Measurements from ENCODE around the gene ZNF555.
A peak's percentile ranks its signal among the peaks of the same experiment; 100 is the strongest.
"Not testable (repeated sequence)": the region's sequence is repeated elsewhere in the genome, so short reads cannot be mapped to it uniquely, and the experiment has no call there.

Gene ZNF555

DNA sequence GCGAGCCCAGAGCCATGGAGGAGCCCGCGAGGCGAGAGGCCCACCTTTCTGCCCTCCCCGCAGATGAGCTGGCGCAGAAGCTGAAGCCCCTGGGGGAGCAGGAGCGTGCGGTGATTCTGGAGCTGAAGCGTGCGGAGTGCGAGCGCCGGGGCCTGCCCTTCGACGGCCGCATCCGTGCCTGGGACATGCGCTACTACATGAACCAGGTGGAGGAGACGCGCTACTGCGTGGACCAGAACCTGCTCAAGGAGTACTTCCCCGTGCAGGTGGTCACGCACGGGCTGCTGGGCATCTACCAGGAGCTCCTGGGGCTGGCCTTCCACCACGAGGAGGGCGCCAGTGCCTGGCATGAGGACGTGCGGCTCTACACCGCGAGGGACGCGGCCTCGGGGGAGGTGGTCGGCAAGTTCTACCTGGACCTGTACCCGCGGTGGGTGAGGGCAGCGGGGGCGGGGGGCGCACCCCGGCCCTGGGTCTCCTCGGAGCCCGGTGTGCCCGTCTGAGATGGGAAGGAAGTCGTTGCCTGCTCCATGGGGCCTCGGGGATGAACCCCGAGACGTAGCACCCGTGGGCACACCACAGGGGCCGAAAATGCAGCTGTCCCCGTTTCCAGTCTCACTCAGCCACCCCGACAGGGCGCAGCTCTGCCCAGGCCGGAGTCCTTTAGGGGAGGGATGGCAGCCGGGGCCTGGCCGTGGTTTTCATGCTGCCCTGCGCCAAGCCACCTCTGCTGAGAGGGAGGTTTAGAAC is 33.7 kb upstream of the ZNF555 start:
- no peak for DNase-seq

GRCh38 chr19:2808129-2808941 is 32.9 kb upstream of the ZNF555 start:
- DNase-seq: no peak

GRCh38 chr19:2809387-2810140 is 31.7 kb upstream of the ZNF555 start:
- DNase-seq: no peak

DNA sequence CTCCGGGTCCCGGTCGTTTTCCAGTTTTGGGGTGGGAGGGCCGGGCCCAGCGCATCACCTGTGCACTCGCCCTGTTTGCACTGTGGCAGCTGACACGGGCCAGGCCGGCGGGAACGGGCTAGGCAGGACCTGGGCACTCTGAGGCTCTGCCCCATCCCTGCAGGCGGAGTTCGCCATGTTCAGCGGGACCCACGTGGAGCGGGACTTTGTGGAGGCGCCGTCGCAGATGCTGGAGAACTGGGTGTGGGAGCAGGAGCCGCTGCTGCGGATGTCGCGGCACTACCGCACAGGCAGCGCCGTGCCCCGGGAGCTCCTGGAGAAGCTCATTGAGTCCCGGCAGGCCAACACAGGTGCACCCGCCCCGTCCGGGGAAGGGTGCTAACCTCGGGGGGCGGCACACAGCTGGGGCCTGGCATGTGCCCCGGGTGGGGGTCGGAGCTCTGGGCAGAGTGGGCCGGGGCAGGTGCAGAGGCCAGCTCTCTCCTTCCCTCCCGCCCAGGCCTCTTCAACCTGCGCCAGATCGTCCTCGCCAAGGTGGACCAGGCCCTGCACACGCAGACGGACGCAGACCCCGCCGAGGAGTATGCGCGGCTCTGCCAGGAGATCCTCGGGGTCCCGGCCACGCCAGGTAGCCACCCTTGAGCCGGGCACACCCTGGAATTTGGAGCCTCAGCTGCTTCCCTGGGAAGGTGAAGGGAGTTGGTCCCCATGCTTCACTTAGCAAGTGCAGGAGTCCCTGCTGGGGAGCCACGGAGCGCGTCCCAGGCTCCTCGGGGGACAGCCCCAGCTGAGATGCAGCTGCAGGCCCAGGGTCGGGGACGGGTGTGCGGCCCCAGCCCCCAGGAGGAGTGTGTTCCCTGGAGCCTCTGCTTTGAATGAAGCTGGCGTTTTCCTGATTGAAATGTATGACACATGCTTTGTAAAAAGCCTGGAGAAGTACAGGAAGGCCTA is 30.9 kb upstream of the ZNF555 start:
- DNase-seq: no peak

DNA sequence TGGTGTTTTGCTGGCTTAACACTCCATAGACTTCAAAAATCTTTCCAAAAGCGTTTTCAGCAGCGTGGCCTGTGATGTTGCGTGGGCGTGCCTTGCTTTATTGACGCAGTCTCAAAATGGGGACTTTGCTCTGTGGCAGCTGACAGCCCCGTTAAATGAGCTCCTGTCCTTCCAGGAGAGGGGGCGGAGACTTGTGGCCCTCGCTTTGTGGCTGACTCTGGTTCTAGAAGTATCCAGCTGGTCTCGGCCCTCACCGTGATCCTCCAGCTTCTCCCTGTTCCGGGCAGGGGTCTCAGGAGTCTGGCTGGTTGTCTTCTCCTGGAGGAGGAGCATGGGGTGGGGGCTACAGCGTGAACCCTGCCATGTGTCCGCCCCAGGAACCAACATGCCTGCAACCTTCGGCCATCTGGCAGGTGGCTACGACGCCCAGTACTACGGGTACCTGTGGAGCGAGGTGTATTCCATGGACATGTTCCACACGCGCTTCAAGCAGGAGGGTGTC is 30.0 kb upstream of the ZNF555 start:
- no peak for DNase-seq

DNA sequence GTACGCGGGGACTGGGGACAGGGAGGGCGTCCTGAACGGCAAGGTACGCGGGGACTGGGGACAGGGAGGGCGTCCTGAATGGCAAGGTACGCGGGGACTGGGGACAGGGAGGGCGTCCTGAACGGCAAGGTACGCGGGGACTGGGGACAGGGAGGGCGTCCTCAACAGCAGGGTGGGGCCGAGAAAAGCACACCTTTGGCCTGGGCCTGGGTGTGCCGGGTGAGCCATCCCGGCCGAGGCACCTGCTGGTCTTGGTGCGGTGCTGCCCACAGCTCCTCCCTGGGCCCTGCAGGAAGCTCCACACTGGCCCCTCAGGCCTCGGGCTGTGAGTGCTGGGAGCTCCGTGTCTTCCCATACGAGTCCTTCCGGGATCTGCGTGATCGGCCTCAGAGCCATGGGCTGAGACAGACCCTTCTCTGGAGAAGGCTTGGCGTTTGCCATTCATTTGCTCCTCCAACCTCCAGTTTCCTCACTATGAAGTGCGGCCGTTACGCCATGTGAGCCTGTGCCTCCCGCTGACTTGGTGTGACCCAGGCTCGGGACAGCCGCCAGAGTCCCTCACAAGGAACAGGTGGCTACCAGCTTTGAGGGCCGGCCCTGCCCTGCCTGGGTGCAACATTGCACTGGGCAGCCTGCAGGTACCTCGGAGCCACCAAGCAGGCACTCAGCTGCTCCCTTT is 29.4 kb upstream of the ZNF555 start:
- no peak for DNase-seq

- no peak for DNase-seq
Observed at GRCh38 chr19:2812414-2813234, 28.7 kb upstream of the ZNF555 start.

DNA sequence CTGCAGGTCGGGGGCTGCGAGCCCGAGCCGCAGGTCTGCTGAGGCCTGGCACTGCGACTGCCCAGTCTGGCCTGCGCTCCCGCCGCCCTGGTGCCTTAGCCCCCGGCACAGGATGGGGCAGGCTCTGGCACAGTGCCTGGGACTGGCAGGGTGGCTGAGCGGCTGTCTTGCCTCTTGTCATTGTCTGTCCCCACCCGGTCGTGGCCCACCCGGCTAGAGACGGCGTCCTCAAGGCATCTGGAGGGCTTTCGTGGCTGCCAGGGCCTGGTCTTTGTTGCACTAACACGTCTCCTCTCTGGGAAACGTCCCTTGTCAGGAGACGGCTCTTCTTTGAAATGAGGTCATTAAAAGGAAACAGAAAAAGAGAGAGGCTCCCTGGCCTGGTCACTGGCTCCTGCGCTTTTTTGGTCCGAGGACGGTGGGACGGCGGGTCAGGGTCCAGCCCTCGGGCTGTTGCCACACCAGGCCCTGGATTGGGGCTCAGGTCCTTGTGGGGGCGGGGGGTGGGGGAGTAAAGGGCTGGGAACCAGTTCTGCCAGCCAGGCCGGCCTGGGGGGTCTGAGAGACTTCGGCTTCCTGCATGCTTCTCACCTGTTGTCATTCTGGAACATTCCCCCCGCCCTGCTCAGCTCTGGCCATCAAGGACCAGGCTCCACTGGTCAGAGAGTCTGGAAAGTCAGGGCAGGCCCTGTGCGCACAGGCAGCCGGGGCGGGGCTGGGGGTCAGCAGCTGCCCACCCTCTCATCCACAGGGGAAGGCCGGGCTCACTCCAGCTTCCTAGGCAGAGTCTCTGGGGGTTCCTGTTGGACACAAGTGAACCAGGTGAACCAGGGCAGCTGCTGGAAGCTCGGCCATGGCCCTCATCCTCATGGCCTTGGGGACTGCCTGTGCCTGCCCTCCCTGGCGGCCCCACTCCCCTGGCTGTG is 27.8 kb upstream of the ZNF555 start:
- DNase-seq: no peak

- no peak for DNase-seq
Observed at GRCh38 chr19:2814426-2814825, 26.8 kb upstream of the ZNF555 start.

GRCh38 chr19:2815191-2815614 is 26.1 kb upstream of the ZNF555 start:
- DNase-seq: no peak

DNA sequence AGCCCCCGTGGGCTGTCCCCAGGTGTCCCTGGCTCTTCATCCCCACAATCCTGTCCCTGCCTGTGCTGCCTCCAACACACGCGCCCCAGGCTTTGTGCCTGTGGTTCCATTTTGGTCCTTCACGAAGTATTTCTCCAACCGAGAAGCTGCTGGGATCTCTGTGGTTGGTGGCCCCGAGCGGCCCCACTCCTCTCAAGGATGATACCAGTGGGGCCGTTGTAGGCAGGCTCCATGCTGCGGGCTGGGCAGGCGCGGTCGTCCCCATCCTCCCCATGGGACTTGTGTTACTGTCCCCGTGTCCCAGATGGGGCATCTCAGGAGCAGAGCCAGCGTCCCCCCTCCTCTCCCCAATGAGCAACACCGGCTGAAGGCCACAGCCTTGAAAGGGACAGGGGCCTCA is 25.4 kb upstream of the ZNF555 start:
- no peak for DNase-seq

GRCh38 chr19:2816641-2817040 is 24.6 kb upstream of the ZNF555 start:
- no peak for DNase-seq

DNA sequence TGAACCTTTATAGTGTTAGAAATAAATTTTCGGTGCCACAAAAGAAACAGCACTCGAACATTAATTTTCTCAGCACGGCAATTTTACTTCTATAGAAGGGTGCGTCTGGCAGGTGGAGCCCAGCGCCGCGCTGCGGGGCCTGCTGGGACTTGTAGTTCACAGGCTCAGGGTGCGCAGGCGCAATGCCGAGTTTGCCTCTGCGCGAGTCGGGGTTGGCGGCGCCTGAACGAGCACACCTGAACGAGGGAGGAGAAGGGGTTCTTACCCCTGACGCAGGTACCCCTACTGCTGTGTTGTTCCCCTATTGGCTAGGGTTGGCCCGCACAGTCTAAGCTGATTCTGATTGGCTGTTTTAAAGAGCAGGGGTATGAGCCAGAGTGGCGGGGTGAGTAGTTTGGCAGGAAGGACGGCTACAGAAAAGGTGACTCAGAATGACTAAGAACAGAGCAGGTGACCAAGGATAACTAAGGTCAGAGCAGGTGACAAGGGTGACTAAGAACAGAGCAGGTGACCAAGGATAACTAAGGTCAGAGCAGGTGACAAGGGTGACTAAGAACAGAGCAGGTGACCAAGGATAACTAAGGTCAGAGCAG is 23.9 kb upstream of the ZNF555 start:
- DNase-seq: not testable (repeated sequence)

- peak; percentile 96 to 100 for DNase-seq
Observed at GRCh38 chr19:2819540-2820111, 21.6 kb upstream of the ZNF555 start, which contains the start of gene ZNF554. ZNF554 (plus strand) TSS chr19:2819868; CDS start chr19:2820072, 204 bp downstream.

GRCh38 chr19:2820112-2820702 is 21.1 kb upstream of the ZNF555 start:
- no peak for DNase-seq

DNA sequence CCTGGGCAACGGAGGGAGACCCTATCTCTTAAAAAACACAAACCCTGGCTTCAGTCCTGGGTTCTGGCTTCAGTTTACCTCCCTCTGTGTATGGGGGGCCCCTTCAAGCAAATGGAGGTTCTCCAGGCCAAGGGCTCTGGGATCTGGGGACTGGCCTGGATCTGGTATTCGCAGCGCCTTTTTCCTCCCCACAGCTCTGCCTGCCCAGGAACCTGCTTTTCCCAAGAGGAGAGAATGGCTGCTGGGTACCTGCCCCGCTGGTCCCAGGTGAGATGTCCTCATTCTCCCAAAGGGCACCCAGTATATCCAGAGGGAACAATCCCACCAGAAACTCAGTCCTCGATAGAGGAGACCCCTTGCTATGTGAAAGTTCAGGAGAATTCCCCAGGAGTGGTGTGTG is 18.4 kb upstream of the ZNF555 start:
- DNase-seq: no peak

DNA sequence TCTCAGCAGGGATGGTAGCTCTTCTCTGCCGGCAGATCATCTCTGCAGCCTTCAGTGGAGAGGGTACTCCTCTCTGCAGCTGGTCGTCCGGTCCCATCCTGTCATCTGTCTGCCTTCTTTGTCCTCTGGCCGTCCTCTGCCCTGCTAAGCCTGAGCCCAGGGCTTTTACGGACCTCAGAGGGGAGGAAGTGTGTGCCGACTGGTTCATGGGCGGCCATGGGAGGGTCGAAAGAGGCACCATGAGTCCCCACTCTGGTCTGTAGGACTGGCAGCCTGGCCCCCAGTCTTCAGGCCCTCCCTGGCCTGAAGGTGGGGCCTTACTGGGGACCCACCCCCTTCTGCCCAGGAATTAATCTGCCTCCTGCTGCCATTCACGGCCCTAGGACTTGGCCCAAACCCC is 17.6 kb upstream of the ZNF555 start:
- DNase-seq: no peak

- no peak for DNase-seq
Observed at GRCh38 chr19:2824129-2824528, 17.1 kb upstream of the ZNF555 start.

Data from stimulated activated CD4-positive, alpha-beta T cell treated with anti-CD3 and anti-CD28 coated beads, Interleukin-4, amount 100 ng/mL, for 4 hours (primary cell).